IPS-11a (cell line): ENCODE results near the gene ZFAND3.

Experiments used
- H3K4me3 ChIP-seq: one replicate; pipeline ENCODE4 v1.5.1; 2013; ENCODE audit warnings: low read depth, low read length, control low read depth

The ZFAND3 gene

DNA sequence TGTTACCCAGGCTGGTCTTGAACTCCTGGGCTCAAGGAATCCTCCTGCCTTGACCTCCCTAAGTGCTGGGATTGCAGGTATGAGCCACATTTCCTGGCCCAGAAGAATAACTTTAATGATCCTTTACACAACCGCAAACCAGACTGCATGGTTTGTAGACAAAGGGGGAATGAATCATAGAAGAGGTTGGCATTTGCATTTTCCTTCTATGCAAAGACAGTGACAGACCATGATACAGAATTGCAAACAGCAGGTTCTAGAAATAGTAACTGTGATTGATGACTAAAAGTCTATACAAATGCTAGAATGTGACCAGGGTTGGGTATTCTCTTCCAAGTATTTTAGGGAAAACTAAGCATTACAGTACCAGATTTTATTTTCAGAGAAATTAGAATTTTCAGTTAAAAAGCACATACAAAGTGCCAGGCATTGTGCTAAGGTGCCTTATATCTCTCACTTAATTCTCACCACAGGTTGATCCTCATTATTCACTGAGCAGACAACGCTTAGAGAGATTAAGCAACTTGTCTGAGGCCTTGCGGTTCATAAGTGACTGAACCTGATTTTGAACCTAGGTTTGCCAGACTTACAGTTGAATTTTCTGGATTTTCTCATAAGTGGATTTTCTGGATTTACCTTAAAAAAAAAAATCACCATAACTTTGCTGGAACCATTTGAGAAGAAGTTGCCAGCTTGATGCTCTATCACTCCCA, 146.6 kb downstream of the ZFAND3 start:
- H3K4me3 ChIP-seq: no peak overlapping the region

DNA sequence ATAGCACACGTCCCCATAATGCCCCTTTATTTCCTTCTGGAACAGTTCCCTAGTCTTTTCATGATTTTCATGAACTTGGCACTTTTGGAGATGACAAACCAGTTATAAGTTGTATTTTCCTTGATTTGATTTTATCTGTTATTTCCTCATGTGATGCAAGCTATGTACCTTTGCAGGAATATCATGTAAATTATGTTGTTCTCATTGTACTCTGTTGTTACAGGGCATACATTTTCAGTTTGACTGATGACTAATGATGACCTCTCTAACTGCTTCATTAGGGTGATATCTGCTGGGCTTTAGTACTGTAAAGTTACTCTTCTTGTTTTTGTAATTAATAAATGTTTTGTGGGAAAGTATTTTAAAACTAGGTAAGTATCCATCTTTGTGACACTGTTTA, 147.3 kb downstream of the ZFAND3 start:
- no peak overlapping the region for H3K4me3 ChIP-seq

GRCh38 chr6:37967651-37968050, 148.1 kb downstream of the ZFAND3 start:
- no peak overlapping the region for H3K4me3 ChIP-seq

- no peak overlapping the region for H3K4me3 ChIP-seq
Measured at GRCh38 chr6:37971266-37971665, 151.7 kb downstream of the ZFAND3 start.

- no peak overlapping the region for H3K4me3 ChIP-seq
Measured at GRCh38 chr6:37971711-37972390, 152.3 kb downstream of the ZFAND3 start.

- H3K4me3 ChIP-seq: no peak overlapping the region
Measured at GRCh38 chr6:37972994-37973757, 153.6 kb downstream of the ZFAND3 start.

- no peak overlapping the region for H3K4me3 ChIP-seq
Measured at GRCh38 chr6:37974381-37974780, 154.9 kb downstream of the ZFAND3 start.

- no peak overlapping the region for H3K4me3 ChIP-seq
Measured at GRCh38 chr6:37974943-37975342, 155.4 kb downstream of the ZFAND3 start.

DNA sequence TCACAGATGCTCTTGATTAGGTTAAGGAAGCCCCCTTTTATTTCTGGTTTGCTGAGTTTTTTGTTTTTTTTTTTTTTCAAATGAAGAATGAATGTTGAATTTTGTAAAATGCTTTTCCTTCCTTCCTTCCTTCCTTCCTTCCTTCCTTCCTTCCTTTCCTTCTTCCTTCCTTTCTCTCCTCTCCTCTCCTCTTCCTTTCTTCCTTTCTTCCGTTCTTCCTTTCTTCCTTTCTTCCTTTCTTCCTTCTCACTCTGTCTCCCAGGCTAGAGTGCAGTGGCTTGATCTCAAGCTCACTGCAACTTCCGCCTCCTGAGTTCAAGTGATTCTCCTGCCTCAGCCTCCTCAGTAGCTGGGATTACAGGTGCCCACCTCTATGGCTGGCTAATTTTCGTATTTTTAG, 158.2 kb downstream of the ZFAND3 start:
- no peak overlapping the region for H3K4me3 ChIP-seq

- H3K4me3 ChIP-seq: no peak overlapping the region
Measured at GRCh38 chr6:37979392-37980221, 160.1 kb downstream of the ZFAND3 start.

DNA sequence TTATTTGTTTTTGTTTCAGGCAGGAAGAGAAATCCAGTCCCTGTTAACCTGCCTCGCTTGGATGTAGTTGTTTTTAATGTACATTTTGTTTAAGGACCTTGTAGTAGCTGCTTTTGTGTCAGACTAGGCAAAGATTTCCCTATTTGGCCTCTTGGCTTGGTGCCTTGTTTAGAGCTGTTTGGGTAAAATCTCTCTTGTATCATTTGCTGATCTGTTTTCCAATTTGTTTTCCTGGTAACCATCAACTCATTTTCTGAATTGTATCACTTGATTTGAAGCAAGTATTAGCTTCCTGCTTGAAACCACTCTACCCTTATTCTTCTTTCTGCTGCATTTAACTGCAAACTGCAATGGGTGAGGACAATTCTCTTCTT, 160.7 kb downstream of the ZFAND3 start:
- H3K4me3 ChIP-seq: no peak overlapping the region

GRCh38 chr6:37981626-37982025, 162.1 kb downstream of the ZFAND3 start:
- H3K4me3 ChIP-seq: no peak overlapping the region

GRCh38 chr6:37982317-37982716, 162.8 kb downstream of the ZFAND3 start:
- H3K4me3 ChIP-seq: no peak overlapping the region

- H3K4me3 ChIP-seq: no peak overlapping the region
Measured at GRCh38 chr6:37983720-37984501, 164.4 kb downstream of the ZFAND3 start.

DNA sequence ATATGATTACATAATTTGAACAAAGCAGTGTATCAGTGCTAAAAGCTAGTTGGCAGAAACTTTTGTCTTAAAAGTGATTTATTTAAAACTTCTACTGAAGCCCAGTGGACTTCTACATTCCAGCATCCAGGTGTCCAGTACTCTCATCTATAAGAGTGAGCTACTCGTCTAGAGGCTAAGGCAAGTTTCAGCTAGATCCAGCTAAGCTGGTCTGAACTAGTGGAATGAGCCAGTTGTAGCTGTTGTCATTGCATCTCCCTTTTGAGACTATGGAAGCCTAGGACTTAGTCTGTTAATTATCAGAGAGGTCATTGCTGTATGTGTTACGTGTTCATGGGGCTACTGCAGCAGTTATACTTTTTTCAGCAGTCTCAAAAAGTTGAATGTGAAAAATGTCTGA, 165.1 kb downstream of the ZFAND3 start:
- H3K4me3 ChIP-seq: no peak overlapping the region

DNA sequence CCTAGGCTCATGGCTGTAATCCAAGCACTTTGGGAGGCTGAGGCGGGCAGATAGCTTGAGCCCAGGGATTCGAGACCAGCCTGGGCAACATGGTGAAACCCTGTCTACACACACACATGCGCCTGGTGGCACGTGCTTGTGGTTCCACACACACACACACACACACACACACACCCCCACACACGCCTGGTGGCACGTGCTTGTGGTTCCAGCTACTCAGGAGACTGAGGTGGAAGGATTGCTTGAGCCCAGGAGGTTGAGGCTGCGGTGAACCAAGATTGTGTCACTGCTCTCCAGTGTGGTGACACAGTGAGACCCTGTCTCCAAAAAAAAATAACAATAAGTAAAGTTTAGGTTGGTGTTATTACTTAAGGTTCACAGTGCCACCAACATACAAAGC, 165.8 kb downstream of the ZFAND3 start:
- H3K4me3 ChIP-seq: no peak overlapping the region

DNA sequence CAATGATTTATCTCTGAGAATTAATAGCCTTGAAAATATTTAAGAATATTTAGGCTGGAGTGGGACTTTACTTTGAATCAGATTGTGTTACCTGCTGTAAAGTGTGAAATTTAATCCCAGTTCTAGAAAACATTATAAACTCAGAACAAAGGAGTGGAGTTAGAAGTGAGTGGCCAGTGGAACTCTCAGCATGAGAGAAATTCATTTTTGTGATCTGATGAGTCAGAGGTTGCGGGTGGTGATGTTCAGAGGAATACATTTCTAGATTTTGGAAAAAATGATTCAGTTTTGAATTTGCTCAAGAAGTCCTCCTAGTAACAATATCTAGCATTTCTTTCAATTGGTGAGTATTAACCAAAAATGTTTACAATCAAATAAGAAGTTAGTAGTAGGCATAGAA, 167.5 kb downstream of the ZFAND3 start:
- no peak overlapping the region for H3K4me3 ChIP-seq

- no peak overlapping the region for H3K4me3 ChIP-seq
Measured at GRCh38 chr6:37987559-37987958, 168.0 kb downstream of the ZFAND3 start.

DNA sequence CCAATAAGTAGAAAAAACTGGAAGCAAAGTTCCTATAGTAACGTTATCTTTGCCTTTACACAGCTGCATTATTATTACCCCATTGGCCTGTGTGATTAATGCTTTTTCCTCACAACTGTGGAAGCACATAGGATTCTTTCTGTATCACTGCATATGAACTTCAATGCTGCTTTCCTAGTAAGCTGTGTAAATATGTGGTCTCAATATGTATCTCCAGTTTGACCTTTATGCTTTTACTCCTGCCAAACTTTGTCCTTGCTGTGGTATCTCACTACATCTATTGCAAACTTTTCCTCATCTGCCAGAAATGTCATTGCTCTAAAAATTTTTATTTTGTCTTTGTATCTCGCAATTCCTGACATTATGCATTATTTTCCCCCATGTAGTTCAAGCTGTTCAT, 168.6 kb downstream of the ZFAND3 start:
- no peak overlapping the region for H3K4me3 ChIP-seq

GRCh38 chr6:37988696-37989095, 169.2 kb downstream of the ZFAND3 start:
- no peak overlapping the region for H3K4me3 ChIP-seq
